ENCODE data around the gene VGF. TPM values are rescaled to one million over a fixed set of nuclear protein-coding genes. Genes with fewer than 3 reads are reported as not detected.
"Not testable (repeated sequence)": the region's sequence is repeated elsewhere in the genome, so short reads cannot be mapped to it uniquely, and the experiment has no call there.

Gene VGF
- total RNA-seq, 4 donors from 2014 or later = not detected

DNA sequence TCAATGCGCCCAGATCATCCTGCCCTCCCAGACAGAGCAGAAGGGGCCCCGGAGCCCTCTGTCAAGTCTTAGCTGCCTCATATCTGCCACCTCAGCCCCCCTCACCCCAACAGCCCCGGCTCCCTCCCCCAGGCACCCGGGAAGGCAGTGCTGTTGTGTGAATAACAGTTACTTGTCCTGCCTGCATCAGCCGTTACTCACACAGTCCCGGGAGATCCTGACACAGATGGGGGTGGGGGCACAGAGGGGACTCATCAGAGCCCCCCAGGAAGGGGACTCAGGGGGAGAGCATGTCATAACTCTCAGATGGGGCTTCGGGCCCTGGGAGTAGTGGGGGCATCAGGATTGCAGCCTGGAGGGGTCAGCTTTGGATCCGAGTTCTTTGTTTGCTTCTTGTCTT is 50.9 kb downstream of the VGF start:
- Histone ChIP-seq H3K27ac (peak overlapping the region in 1 of 4 donors; percentile 6), H3K9me3 (no peaks in the 10 kb centered on the region), H3K27me3 (no peaks in the 10 kb centered on the region), H3K36me3 (no peaks in the 10 kb centered on the region), H3K4me1 (peaks cover 4 to 29% (median 7%) of the 10 kb centered on the region in 3 donors), H3K4me3 (no peak overlapping the region)
- DNase-seq = no peak
- no peak for TF ChIP-seq CTCF (IDR thresholded peaks at IDR 0.05)
- TF ChIP-seq POLR2A (IDR thresholded peaks at IDR 0.05) = no peak
- 36 to 52% methylated on average over 3 to 5 of the region's 8 CpGs for WGBS, 2 donors
- intact Hi-C loops (cut with DNase I) = no loop called here

DNA sequence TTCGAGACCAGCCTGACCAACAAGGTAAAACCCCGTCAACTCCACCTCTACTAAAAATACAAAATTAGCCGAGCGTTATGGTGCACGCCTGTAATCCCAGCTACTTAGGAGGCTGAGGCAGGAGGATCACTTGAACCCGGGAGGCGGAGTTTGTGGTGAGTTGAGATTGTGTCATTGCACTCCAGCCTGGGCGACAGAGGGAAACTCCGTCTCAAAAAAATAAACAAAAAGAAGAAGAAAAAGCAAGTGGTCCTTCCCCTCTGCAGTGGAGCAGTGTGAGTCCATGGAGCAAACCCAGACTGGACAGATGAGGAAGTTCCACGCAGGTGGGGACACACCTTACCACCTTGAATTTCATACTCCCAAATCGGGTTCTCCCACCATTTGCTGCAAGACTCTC is 51.5 kb downstream of the VGF start:
- no peak for TF ChIP-seq CTCF (IDR thresholded peaks at IDR 0.05)
- TF ChIP-seq POLR2A (IDR thresholded peaks at IDR 0.05) = no peak
- no peaks in the 10 kb centered on the region for H3K36me3 ChIP-seq
- H3K27me3 ChIP-seq = no peaks in the 10 kb centered on the region
- intact Hi-C loops (cut with DNase I) = no loop called here
- 76 to 81% methylated on average over 11 of the region's 11 CpGs for WGBS, 2 donors
- H3K4me1 ChIP-seq = peaks cover 11 to 35% (median 13%) of the 10 kb centered on the region in 3 donors
- no peak overlapping the region for H3K4me3 ChIP-seq
- no peak for DNase-seq
- no peaks in the 10 kb centered on the region for H3K9me3 ChIP-seq
- no peak overlapping the region for H3K27ac ChIP-seq

DNA sequence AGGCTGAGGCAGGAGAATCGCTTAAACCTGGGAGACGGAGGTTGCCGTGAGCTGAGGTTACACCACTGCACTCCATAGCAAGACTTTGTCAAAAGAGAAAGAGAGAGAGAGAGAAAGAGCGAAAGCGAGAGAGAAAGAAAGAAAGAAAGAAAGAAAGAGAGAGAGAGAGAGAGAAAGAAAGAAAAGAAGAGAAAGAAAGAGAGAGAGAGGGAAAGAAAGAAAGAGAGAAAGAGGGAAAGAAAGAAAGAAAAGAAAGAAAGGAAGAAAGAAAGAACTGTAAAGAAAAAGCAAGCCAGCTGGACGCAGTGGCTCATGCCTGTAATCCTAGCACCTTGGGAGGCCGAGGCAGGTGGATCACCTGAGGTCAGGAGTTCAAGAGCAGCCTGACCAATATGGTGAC is 52.2 kb downstream of the VGF start:
- intact Hi-C loops (cut with DNase I); H3K4me3 ChIP-seq; H3K27me3 ChIP-seq; DNase-seq; H3K36me3 ChIP-seq; H3K9me3 ChIP-seq: not testable (repeated sequence)
- peak overlapping the region; percentile 11 to 81 (median 42) for H3K27ac ChIP-seq
- H3K4me1 ChIP-seq = peaks cover 17 to 41% (median 20%) of the 10 kb centered on the region in 3 donors
- 88 to 94% methylated on average over 6 to 7 of the region's 7 CpGs for WGBS, 2 donors

Small RNA genes lying within 50 kb of the gene (small RNA-seq; reads per million reads assigned to genes)
- gene MIR4653 = 0 reads per million in 4 donors

Other genes with a start within 250 kb of the VGF start
- gene MUC3A, start 216.0 kb downstream of the VGF start, total RNA-seq = under 1 TPM in 1 of 4 donors, not detected in 3; under 0.01 TPM
- under 1 TPM in 1 of 4 donors, not detected in 3; 0.11 TPM for gene MUC12, start 196.0 kb downstream of the VGF start, total RNA-seq
- gene MUC17, start 145.5 kb downstream of the VGF start, total RNA-seq = not detected
- 10 to 100 TPM; 12.1 to 19.6 (median 13.6) TPM for gene TRIM56, start 80.1 kb downstream of the VGF start, total RNA-seq
- 1 to 10 TPM; 1.1 to 4.8 (median 3.1) TPM for gene SERPINE1, start 38.5 kb downstream of the VGF start, total RNA-seq
- gene AP1S1, start 11.1 kb downstream of the VGF start, total RNA-seq = 100 to 1,000 TPM in 1 of 4 donors, 10 to 100 TPM in 3; 42.7 to 144 (median 64.3) TPM
- not detected for gene NAT16, start 14.7 kb upstream of the VGF start, total RNA-seq
- gene MOGAT3, start 35.5 kb upstream of the VGF start, total RNA-seq = not detected
- 10 to 100 TPM in 2 of 4 donors, 1 to 10 TPM in 2; 2.5 to 14.5 (median 9.7) TPM for gene PLOD3, start 52.0 kb upstream of the VGF start, total RNA-seq
- gene ZNHIT1, start 52.6 kb upstream of the VGF start, total RNA-seq = 10 to 100 TPM; 51.3 to 87.9 (median 64.4) TPM
- gene CLDN15, start 72.2 kb upstream of the VGF start, total RNA-seq = 1 to 10 TPM; 3.1 to 6.7 (median 4.2) TPM
- 100 to 1,000 TPM; 127 to 233 (median 145) TPM for gene FIS1, start 79.5 kb upstream of the VGF start, total RNA-seq
- 10 to 100 TPM in 2 of 4 donors, 1 to 10 TPM in 2; 5.8 to 13.5 (median 9.5) TPM for gene IFT22, start 156.2 kb upstream of the VGF start, total RNA-seq
- not detected for gene COL26A1, start 197.3 kb upstream of the VGF start, total RNA-seq